Smooth muscle cell (in vitro differentiated cells): ENCODE results near the gene MTMR6. TPM values are rescaled to one million over a fixed set of nuclear protein-coding genes. Genes with fewer than 3 reads are reported as not detected.

ENCODE experiments used
- DNase-seq: peaks from one replicate; lab custom pipeline; 2025; ENCODE audit not compliant: unreplicated experiment; lab: John Stamatoyannopoulos, UW
- H2AFZ ChIP-seq: fragments of 200-600 bp; sonication (generic); 2 replicates; pipeline ENCODE4 v1.6.0; 2016; ENCODE audit warnings: antibody characterized with exemption, low read depth, mild to moderate bottlenecking
- H3F3A ChIP-seq: fragments of 200-600 bp; sonication (generic); 2 replicates; pipeline ENCODE4 v1.6.0; 2017; ENCODE audit warnings: antibody characterized with exemption, low read depth
- H3K27ac ChIP-seq: fragments of 200-600 bp; sonication (generic); 2 replicates; pipeline ENCODE4 v1.5.1; 2016; ENCODE audit warnings: low read depth, mild to moderate bottlenecking
- H3K27me3 ChIP-seq: fragments of 200-600 bp; sonication (generic); 2 replicates; pipeline ENCODE4 v1.6.1; 2016; ENCODE audit warnings: low read depth, mild to moderate bottlenecking
- H3K36me3 ChIP-seq: fragments of 200-600 bp; sonication (generic); 2 replicates; pipeline ENCODE4 v1.5.1; 2016; ENCODE audit warnings: low read depth
- H3K4me1 ChIP-seq: fragments of 200-600 bp; sonication (generic); 2 replicates; pipeline ENCODE4 v1.5.1; 2016; ENCODE audit warnings: low read depth
- H3K4me2 ChIP-seq: fragments of 200-600 bp; sonication (generic); 2 replicates; pipeline ENCODE4 v1.6.0; 2016; ENCODE audit warnings: mild to moderate bottlenecking
- H3K4me3 ChIP-seq: fragments of 200-600 bp; sonication (generic); 2 replicates; pipeline ENCODE4 v1.5.1; 2016; ENCODE audit warnings: mild to moderate bottlenecking
- H3K79me2 ChIP-seq: fragments of 200-600 bp; sonication (generic); 2 replicates; pipeline ENCODE4 v1.6.0; 2016; ENCODE audit warnings: low read depth, mild to moderate bottlenecking
- H3K9ac ChIP-seq: fragments of 200-600 bp; sonication (generic); 2 replicates; pipeline ENCODE4 v1.6.0; 2016; ENCODE audit warnings: low read depth
- H3K9me3 ChIP-seq: fragments of 200-600 bp; sonication (generic); replicated peaks from 2 replicates; pipeline ENCODE4 v1.5.1; 2016; ENCODE audit warnings: low read depth
- H4K20me1 ChIP-seq: fragments of 200-600 bp; sonication (generic); 2 replicates; pipeline ENCODE4 v1.6.0; 2016; ENCODE audit warnings: low read depth
- CTCF ChIP-seq: fragments of 200-600 bp; sonication (generic); IDR thresholded peaks from 2 replicates; pipeline ENCODE4 v1.5.1; 2017; ENCODE audit warnings: borderline replicate concordance, mild to moderate bottlenecking, antibody characterized with exemption; ENCODE audit not compliant: insufficient read depth, poor library complexity, severe bottlenecking
- WGBS: methylation state at CpG from one replicate; pipeline ENCODE4 v1.1.7; 2016; ENCODE audit warnings: low lambda C conversion rate; 5-methylcytosine and 5-hydroxymethylcytosine counted together
- polyA plus RNA-seq: library from polyadenylated mRNA; unstranded; fragments of >200 nt; fragmentation: Nextera tagmentation; extraction: Ambion mirVana; gene quantifications from 2 replicates; pipeline ENCODE4 v1.2.1, GENCODE V29; 2016
- total RNA-seq: library from RNA; depleted of rRNA; stranded (reverse); fragments of >200 nt; gene quantifications from 2 replicates; pipeline ENCODE4 v1.2.3, GENCODE V29; 2014

Gene MTMR6
- total and polyA plus RNA-seq, 2 experiments from 2014 or later = 15.1 to 35.4 TPM

DNA sequence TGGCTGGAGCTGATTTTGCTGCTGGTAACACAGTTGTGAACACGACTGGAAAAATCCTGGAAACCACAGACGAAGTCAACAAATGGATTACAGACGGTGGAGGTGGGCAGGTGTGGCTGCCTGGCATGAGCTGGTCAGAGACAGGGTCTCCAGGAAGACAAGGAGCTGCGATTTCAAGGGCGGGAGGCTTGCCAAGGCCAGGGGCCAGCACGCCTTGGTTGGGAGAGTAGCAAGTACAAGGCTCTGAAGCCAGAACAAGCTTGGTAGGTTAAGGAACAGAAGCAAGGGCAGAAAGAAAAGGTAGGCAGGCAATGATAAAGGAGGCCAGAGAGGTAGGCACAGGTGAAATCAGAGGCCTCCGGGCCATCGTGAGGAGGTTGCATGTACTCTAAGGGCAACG, 64.5 kb downstream of the MTMR6 start:
- no peaks in the 10 kb centered on the region for H4K20me1 ChIP-seq
- no peak overlapping the region for H2AFZ ChIP-seq
- no peaks in the 10 kb centered on the region for H3K9me3 ChIP-seq
- no peaks in the 10 kb centered on the region for H3F3A ChIP-seq
- WGBS = 87% methylated on average over 9 of the region's 9 CpGs
- H3K4me1 ChIP-seq = no peaks in the 10 kb centered on the region
- no peak overlapping the region for H3K4me2 ChIP-seq
- no peak overlapping the region for H3K9ac ChIP-seq
- DNase-seq = no peak
- H3K4me3 ChIP-seq = no peak overlapping the region
- no peaks in the 10 kb centered on the region for H3K27me3 ChIP-seq
- H3K36me3 ChIP-seq = no peaks in the 10 kb centered on the region
- H3K27ac ChIP-seq = no peak overlapping the region
- no peak for TF ChIP-seq CTCF
- H3K79me2 ChIP-seq = no peaks in the 10 kb centered on the region

GRCh38 chr13:25218019-25218418, 69.3 kb downstream of the MTMR6 start:
- no peaks in the 10 kb centered on the region for H3K36me3 ChIP-seq
- no peaks in the 10 kb centered on the region for H3K27me3 ChIP-seq
- H4K20me1 ChIP-seq = no peaks in the 10 kb centered on the region
- no peak overlapping the region for H3K4me3 ChIP-seq
- no peak for TF ChIP-seq CTCF
- no peaks in the 10 kb centered on the region for H3K79me2 ChIP-seq
- no peak overlapping the region for H3K4me2 ChIP-seq
- H3K27ac ChIP-seq = no peak overlapping the region
- H3F3A ChIP-seq = no peaks in the 10 kb centered on the region
- H2AFZ ChIP-seq = no peak overlapping the region
- H3K4me1 ChIP-seq = no peaks in the 10 kb centered on the region
- DNase-seq = no peak
- 94% methylated on average over 5 of the region's 5 CpGs for WGBS
- H3K9me3 ChIP-seq = no peaks in the 10 kb centered on the region
- H3K9ac ChIP-seq = no peak overlapping the region

GRCh38 chr13:25217023-25217885, 70.0 kb downstream of the MTMR6 start:
- H3K36me3 ChIP-seq = no peaks in the 10 kb centered on the region
- WGBS = 67% methylated on average over 12 of the region's 12 CpGs
- no peak overlapping the region for H3K4me2 ChIP-seq
- no peak for TF ChIP-seq CTCF
- no peaks in the 10 kb centered on the region for H3K79me2 ChIP-seq
- H3K4me1 ChIP-seq = no peaks in the 10 kb centered on the region
- no peak overlapping the region for H3K4me3 ChIP-seq
- H3K9me3 ChIP-seq = no peaks in the 10 kb centered on the region
- no peaks in the 10 kb centered on the region for H3F3A ChIP-seq
- no peaks in the 10 kb centered on the region for H3K27me3 ChIP-seq
- H3K9ac ChIP-seq = no peak overlapping the region
- no peak overlapping the region for H3K27ac ChIP-seq
- no peak overlapping the region for H2AFZ ChIP-seq
- DNase-seq = no peak
- H4K20me1 ChIP-seq = no peaks in the 10 kb centered on the region

DNA sequence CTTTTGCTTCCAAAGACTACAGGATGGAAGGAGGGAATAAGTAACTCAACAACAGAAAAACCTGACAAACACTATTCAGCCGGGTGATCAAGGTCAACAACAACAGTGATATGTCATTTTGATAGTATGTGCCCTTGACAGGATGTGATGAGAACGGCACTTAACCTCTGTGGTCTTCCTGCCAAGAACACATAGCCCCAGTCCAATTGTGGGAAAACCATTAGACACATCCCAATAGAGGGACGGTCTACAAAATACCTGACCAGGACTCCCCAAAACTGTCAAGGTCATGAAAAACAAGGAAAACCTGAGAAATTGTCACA, 72.1 kb downstream of the MTMR6 start:
- Histone ChIP-seq H3K9me3 (no peaks in the 10 kb centered on the region), H3K9ac (no peak overlapping the region), H2AFZ (no peak overlapping the region), H4K20me1 (no peaks in the 10 kb centered on the region), H3F3A (no peaks in the 10 kb centered on the region), H3K27me3 (no peaks in the 10 kb centered on the region), H3K4me2 (no peak overlapping the region), H3K4me1 (no peaks in the 10 kb centered on the region), H3K4me3 (no peak overlapping the region), H3K79me2 (no peaks in the 10 kb centered on the region), H3K36me3 (no peaks in the 10 kb centered on the region), H3K27ac (peak overlapping the region; percentile 26)
- TF ChIP-seq CTCF = no peak
- 89% methylated on average over 3 of the region's 3 CpGs for WGBS
- no peak for DNase-seq
